ENCODE measurements around the gene ACOT12. TPM values are rescaled to one million over a fixed set of nuclear protein-coding genes. Genes with fewer than 3 reads are reported as not detected.

The ACOT12 gene
- total and polyA plus RNA-seq, 2 of the 13 experiments (the other 11 are each of a cell fraction or from before 2014, with no cell fraction given): not detected

DNA sequence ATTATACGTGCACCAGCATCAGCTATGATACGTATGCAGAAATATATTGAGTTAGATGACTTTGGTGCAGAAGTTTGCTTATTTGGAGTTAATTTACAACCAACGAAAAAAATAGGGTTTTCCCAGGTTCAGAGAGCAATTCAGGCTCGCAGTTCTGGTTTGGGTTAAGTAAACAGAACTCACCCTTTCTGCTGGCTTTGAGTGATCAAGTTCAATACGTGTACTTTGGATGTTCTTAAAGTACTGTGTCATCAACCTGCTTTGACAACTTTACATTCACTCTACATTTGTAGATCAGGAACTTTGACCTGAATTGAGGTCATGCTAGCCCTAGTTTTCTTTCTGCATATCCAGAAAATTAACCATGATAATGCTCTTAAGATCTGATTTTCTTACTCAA, 40.7 kb downstream of the ACOT12 start (continued):
- TF ChIP-seq MTF1 (CRISPR knock-in tag; IDR thresholded peaks at IDR 0.05) (no peak), ZNF737 (CRISPR knock-in tag; IDR thresholded peaks at IDR 0.05; ENCODE audit: borderline replicate concordance) (no peak), BCL6 (CRISPR knock-in tag; IDR thresholded peaks at IDR 0.05) (peak; percentile 97), MAZ (IDR thresholded peaks at IDR 0.05; ENCODE audit: borderline replicate concordance, low read depth, low read length) (no peak), MAZ (CRISPR knock-in tag; IDR thresholded peaks at IDR 0.05; ENCODE audit: low read depth) (no peak), ZNF460 (CRISPR knock-in tag; IDR thresholded peaks at IDR 0.05; ENCODE audit: borderline replicate concordance) (no peak), GLI4 (CRISPR knock-in tag; IDR thresholded peaks at IDR 0.05; ENCODE audit: borderline replicate concordance) (no peak), SKI (IDR thresholded peaks at IDR 0.05; ENCODE audit: partially characterized antibody) (peak; percentile 86), NR2F2 (IDR thresholded peaks at IDR 0.05; ENCODE audit: borderline replicate concordance, low read depth) (peak; percentile 92), FOXC1 (CRISPR knock-in tag; IDR thresholded peaks at IDR 0.05; ENCODE audit: borderline replicate concordance) (no peak), AGO1 (IDR thresholded peaks at IDR 0.05; ENCODE audit: low read depth, low read length, poor library complexity, severe bottlenecking) (no peak), REL (CRISPR knock-in tag; conservative IDR thresholded peaks at IDR 0.05) (no peak), ZMYM2 (CRISPR knock-in tag; IDR thresholded peaks at IDR 0.05) (no peak), ZNF672 (CRISPR knock-in tag; IDR thresholded peaks at IDR 0.05) (no peak), GABPB1 (CRISPR knock-in tag; IDR thresholded peaks at IDR 0.05) (0 out of 2 replicates have a peak, but pooled peaks have one; percentile 15), HNRNPL (IDR thresholded peaks at IDR 0.05; ENCODE audit: low read depth, low read length) (no peak), ZBTB1 (CRISPR knock-in tag; IDR thresholded peaks at IDR 0.05; ENCODE audit: borderline replicate concordance) (no peak), FOXM1 (CRISPR knock-in tag; IDR thresholded peaks at IDR 0.05) (no peak)
- TF ChIP-seq, protein P1, sequence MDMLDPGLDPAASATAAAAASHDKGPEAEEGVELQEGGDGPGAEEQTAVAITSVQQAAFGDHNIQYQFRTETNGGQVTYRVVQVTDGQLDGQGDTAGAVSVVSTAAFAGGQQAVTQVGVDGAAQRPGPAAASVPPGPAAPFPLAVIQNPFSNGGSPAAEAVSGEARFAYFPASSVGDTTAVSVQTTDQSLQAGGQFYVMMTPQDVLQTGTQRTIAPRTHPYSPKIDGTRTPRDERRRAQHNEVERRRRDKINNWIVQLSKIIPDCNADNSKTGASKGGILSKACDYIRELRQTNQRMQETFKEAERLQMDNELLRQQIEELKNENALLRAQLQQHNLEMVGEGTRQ (IDR thresholded peaks at IDR 0.05; ENCODE audit: low read depth, low read length): no peak
- TF ChIP-seq, protein P1 (CRISPR knock-in tag; IDR thresholded peaks at IDR 0.05; ENCODE audit: borderline replicate concordance): no peak
- TF ChIP-seq, protein P2, sequence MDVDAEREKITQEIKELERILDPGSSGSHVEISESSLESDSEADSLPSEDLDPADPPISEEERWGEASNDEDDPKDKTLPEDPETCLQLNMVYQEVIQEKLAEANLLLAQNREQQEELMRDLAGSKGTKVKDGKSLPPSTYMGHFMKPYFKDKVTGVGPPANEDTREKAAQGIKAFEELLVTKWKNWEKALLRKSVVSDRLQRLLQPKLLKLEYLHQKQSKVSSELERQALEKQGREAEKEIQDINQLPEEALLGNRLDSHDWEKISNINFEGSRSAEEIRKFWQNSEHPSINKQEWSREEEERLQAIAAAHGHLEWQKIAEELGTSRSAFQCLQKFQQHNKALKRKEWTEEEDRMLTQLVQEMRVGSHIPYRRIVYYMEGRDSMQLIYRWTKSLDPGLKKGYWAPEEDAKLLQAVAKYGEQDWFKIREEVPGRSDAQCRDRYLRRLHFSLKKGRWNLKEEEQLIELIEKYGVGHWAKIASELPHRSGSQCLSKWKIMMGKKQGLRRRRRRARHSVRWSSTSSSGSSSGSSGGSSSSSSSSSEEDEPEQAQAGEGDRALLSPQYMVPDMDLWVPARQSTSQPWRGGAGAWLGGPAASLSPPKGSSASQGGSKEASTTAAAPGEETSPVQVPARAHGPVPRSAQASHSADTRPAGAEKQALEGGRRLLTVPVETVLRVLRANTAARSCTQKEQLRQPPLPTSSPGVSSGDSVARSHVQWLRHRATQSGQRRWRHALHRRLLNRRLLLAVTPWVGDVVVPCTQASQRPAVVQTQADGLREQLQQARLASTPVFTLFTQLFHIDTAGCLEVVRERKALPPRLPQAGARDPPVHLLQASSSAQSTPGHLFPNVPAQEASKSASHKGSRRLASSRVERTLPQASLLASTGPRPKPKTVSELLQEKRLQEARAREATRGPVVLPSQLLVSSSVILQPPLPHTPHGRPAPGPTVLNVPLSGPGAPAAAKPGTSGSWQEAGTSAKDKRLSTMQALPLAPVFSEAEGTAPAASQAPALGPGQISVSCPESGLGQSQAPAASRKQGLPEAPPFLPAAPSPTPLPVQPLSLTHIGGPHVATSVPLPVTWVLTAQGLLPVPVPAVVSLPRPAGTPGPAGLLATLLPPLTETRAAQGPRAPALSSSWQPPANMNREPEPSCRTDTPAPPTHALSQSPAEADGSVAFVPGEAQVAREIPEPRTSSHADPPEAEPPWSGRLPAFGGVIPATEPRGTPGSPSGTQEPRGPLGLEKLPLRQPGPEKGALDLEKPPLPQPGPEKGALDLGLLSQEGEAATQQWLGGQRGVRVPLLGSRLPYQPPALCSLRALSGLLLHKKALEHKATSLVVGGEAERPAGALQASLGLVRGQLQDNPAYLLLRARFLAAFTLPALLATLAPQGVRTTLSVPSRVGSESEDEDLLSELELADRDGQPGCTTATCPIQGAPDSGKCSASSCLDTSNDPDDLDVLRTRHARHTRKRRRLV (CRISPR knock-in tag; IDR thresholded peaks at IDR 0.05): no peak
- TF ChIP-seq, protein P3, sequence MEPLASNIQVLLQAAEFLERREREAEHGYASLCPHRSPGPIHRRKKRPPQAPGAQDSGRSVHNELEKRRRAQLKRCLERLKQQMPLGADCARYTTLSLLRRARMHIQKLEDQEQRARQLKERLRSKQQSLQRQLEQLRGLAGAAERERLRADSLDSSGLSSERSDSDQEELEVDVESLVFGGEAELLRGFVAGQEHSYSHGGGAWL (CRISPR knock-in tag; IDR thresholded peaks at IDR 0.05): no peak
- TF ChIP-seq, protein P4, sequence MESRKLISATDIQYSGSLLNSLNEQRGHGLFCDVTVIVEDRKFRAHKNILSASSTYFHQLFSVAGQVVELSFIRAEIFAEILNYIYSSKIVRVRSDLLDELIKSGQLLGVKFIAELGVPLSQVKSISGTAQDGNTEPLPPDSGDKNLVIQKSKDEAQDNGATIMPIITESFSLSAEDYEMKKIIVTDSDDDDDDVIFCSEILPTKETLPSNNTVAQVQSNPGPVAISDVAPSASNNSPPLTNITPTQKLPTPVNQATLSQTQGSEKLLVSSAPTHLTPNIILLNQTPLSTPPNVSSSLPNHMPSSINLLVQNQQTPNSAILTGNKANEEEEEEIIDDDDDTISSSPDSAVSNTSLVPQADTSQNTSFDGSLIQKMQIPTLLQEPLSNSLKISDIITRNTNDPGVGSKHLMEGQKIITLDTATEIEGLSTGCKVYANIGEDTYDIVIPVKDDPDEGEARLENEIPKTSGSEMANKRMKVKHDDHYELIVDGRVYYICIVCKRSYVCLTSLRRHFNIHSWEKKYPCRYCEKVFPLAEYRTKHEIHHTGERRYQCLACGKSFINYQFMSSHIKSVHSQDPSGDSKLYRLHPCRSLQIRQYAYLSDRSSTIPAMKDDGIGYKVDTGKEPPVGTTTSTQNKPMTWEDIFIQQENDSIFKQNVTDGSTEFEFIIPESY (CRISPR knock-in tag; IDR thresholded peaks at IDR 0.05): no peak
